Immature natural killer cell (primary cell): ENCODE results near the gene COG4. TPM values are rescaled to one million over a fixed set of nuclear protein-coding genes. Genes with fewer than 3 reads are reported as not detected.
"Not testable (repeated sequence)": the region's sequence is repeated elsewhere in the genome, so short reads cannot be mapped to it uniquely, and the experiment has no call there.

Experiments used
- DNase-seq, 3 donors: peaks; one replicate each; pipeline ENCODE4 v3.0.0; 2022; ENCODE audit warnings: mixed read lengths in 1 of 3
- H3K27ac Mint-ChIP-seq, 6 donors: one replicate each; pipeline ENCODE4 v1.8.0; 2020; ENCODE audit warnings: mixed read lengths in 6 of 6, mild to moderate bottlenecking in 5 of 6, inconsistent platforms in 4 of 6, moderate library complexity in 3 of 6
- H3K27me3 Mint-ChIP-seq, 3 donors: one replicate each; pipeline ENCODE4 v1.8.0; 2020 to 2021; ENCODE audit warnings: low read depth in 3 of 3, mild to moderate bottlenecking in 3 of 3, mixed read lengths in 3 of 3, moderate library complexity in 3 of 3, inconsistent platforms in 1 of 3
- H3K36me3 Mint-ChIP-seq, 3 donors: one replicate each; pipeline ENCODE4 v1.8.0; 2020; ENCODE audit warnings: mixed read lengths in 3 of 3, inconsistent platforms in 2 of 3, mild to moderate bottlenecking in 2 of 3
- H3K4me1 Mint-ChIP-seq, 2 donors: one replicate each; pipeline ENCODE4 v1.8.0; 2020; ENCODE audit warnings: inconsistent platforms in 2 of 2, mild to moderate bottlenecking in 2 of 2, mixed read lengths in 2 of 2, moderate library complexity in 1 of 2
- H3K4me3 Mint-ChIP-seq, 5 donors: one replicate each; pipeline ENCODE4 v1.8.0; 2020; ENCODE audit warnings: mild to moderate bottlenecking in 5 of 5, mixed read lengths in 5 of 5, inconsistent platforms in 3 of 5, moderate library complexity in 3 of 5
- H3K9me3 Mint-ChIP-seq, 6 donors: one replicate each; pipeline ENCODE4 v1.8.0; 2020; ENCODE audit warnings: mild to moderate bottlenecking in 6 of 6, mixed read lengths in 6 of 6, inconsistent platforms in 4 of 6, moderate library complexity in 3 of 6
- polyA plus RNA-seq, 3 donors: library from polyadenylated mRNA; unstranded; fragments of 300-500 nt; fragmentation: Illumina TruSeq; gene quantifications; one replicate each; pipeline ENCODE4 v1.2.3, GENCODE V29; 2021

COG4 gene
- polyA plus RNA-seq, 3 donors from 2014 or later: 42.3 to 54.6 (median 42.9) TPM

DNA sequence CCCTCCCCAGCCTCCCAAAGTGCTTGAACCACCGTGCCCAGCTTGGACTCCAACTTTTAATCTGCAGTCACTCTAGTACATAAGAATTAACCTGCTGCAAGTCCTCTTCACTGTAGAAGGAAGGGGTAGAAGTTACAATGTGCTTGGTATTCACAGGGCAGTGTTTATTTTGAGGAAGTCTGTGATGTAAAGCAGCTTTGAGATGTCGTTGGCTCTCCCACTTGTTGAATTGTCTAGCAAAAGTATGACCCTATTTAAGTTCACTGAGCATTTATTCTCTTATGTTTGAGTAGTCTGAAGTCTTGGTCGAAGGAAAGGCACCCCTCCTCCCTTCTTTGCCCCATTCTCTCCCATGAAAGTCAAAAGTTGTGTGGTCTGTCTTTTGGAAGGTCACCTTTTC is 28.4 kb upstream of the COG4 start:
- H3K27me3 Mint-ChIP-seq: no peaks in the 10 kb centered on the region
- H3K4me3 Mint-ChIP-seq: no peak overlapping the region
- peaks cover 11 to 50% (median 40%) of the 10 kb centered on the region in 3 donors for H3K36me3 Mint-ChIP-seq
- H3K9me3 Mint-ChIP-seq: no peaks in the 10 kb centered on the region
- DNase-seq: no peak
- peaks cover 2 to 47% of the 10 kb centered on the region in 2 donors for H3K4me1 Mint-ChIP-seq
- peak overlapping the region in 2 of 6 donors; percentile 26 to 39 for H3K27ac Mint-ChIP-seq

DNA sequence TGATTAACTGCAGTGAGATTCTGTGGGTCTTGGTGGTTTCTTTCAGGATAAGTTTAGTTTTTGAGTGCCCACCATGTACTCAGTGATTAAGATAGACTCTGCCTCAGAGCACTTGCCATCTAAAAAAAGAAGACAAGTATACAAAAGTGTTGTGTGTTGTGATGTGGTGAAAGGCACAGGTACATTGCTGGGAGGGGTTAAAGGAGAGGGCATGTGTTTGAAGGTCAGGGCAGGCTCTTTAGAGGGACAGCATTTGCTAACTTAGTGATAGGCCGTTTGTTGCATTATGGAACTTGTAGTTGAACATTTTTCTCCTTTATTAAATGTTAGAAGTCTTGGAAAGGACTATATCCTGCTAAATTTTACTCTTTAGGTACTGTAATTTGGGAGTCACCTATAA is 26.7 kb upstream of the COG4 start:
- Mint-ChIP-seq H3K9me3 (no peaks in the 10 kb centered on the region), H3K27me3 (peaks cover 0 to 1% (median 0%) of the 10 kb centered on the region in 3 donors), H3K4me1 (peaks cover 2 to 52% of the 10 kb centered on the region in 2 donors), H3K36me3 (peaks cover 4 to 43% (median 33%) of the 10 kb centered on the region in 3 donors), H3K4me3 (no peak overlapping the region), H3K27ac (peak overlapping the region in 3 of 6 donors; percentile 1 to 76 (median 19))
- DNase-seq: no peak

DNA sequence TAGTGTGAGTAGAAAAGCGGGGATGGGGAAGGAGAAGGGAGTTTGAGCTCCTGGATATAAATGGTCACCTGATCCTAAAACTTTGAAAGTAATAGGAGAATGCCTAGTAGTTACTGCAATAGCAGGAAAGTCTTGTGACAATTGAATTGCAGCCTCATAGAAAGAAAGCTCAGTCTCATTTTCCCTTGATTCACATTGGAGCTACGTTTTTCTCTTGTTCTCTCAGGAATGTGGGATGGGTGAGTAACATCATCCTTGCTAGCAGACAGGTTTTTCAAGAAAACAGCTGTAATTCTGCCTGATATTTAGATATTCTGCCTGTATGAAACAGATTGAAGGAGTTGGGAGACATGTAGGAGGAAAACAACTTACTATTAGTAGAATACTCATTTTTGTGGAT is 25.6 kb upstream of the COG4 start:
- Mint-ChIP-seq H3K4me1 (peaks cover 4 to 54% of the 10 kb centered on the region in 2 donors), H3K27ac (peak overlapping the region in 1 of 6 donors; percentile 4), H3K9me3 (no peaks in the 10 kb centered on the region), H3K36me3 (peaks cover 4 to 42% (median 27%) of the 10 kb centered on the region in 3 donors), H3K27me3 (peaks cover 0 to 1% (median 0%) of the 10 kb centered on the region in 3 donors), H3K4me3 (no peak overlapping the region)
- no peak for DNase-seq

GRCh38 chr16:70544548-70544947 is 21.2 kb upstream of the COG4 start:
- no peak for DNase-seq
- Mint-ChIP-seq H3K4me1 (peaks cover 6 to 38% of the 10 kb centered on the region in 2 donors), H3K27ac (no peak overlapping the region), H3K4me3 (no peak overlapping the region), H3K27me3 (peaks cover 0 to 1% (median 0%) of the 10 kb centered on the region in 3 donors), H3K36me3 (peaks cover 8 to 56% (median 38%) of the 10 kb centered on the region in 3 donors), H3K9me3 (no peaks in the 10 kb centered on the region)

- no peaks in the 10 kb centered on the region for H3K27me3 Mint-ChIP-seq
- H3K4me3 Mint-ChIP-seq: no peak overlapping the region
- H3K27ac Mint-ChIP-seq: peak overlapping the region in 1 of 6 donors; percentile 12
Observed at GRCh38 chr16:70540994-70541393, 17.6 kb upstream of the COG4 start.

DNA sequence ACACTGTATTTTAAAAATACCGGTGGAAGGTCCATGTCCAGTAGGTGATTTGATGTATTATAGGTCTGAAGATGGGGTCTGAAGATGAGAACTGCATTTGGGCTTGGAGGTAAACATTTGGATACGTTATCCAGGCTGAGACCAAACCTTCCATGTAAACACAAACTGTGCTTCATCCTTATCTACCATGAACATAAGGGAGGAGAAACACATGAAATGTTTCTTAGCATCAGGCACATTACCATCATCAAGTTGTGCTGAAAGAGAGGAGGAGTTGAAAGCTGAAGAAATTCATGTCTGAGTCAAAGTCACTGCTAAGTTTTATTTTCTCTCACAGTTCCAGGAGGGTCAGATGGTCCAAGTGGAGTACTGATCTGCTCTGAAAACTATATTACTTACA is 11.6 kb upstream of the COG4 start:
- H3K27me3 Mint-ChIP-seq: no peaks in the 10 kb centered on the region
- no peak overlapping the region for H3K4me3 Mint-ChIP-seq
- H3K36me3 Mint-ChIP-seq: peaks cover 10 to 62% (median 54%) of the 10 kb centered on the region in 3 donors
- no peaks in the 10 kb centered on the region for H3K9me3 Mint-ChIP-seq
- no peak for DNase-seq
- H3K27ac Mint-ChIP-seq: peak overlapping the region in 1 of 6 donors; percentile 40
- peaks cover 5 to 35% of the 10 kb centered on the region in 2 donors for H3K4me1 Mint-ChIP-seq

More at GRCh38 chr16:70540994-70541393, 17.6 kb upstream of the COG4 start:
- DNase-seq: no peak
- Mint-ChIP-seq H3K9me3 (no peaks in the 10 kb centered on the region), H3K36me3 (peaks cover 11 to 58% (median 39%) of the 10 kb centered on the region in 3 donors), H3K4me1 (peaks cover 8 to 38% of the 10 kb centered on the region in 2 donors)

DNA sequence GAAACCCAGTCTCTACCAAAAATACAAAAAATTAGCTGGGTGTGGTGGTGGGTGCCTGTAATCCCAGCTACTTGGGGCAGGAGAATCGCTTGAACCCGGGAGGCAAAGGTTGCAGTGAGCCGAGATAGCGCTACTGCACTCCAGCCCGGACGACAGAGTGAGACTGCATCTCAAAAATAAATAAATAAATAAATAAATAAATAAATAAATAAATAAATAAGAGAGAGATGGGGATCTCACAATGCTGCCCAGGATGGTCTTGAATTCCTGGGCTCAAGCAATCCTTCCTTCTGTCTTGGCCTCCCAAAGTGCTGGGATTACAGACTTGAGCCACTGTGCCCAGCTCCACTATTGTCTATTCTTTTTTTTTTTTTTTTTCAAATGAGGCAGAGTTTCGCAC is 6.6 kb upstream of the COG4 start:
- peaks cover 15 to 53% (median 48%) of the 10 kb centered on the region in 3 donors for H3K36me3 Mint-ChIP-seq
- not testable (repeated sequence) for H3K4me3 Mint-ChIP-seq, DNase-seq, H3K9me3 Mint-ChIP-seq, H3K27me3 Mint-ChIP-seq, H3K27ac Mint-ChIP-seq
- H3K4me1 Mint-ChIP-seq: peaks cover 33 to 69% of the 10 kb centered on the region in 2 donors

DNA sequence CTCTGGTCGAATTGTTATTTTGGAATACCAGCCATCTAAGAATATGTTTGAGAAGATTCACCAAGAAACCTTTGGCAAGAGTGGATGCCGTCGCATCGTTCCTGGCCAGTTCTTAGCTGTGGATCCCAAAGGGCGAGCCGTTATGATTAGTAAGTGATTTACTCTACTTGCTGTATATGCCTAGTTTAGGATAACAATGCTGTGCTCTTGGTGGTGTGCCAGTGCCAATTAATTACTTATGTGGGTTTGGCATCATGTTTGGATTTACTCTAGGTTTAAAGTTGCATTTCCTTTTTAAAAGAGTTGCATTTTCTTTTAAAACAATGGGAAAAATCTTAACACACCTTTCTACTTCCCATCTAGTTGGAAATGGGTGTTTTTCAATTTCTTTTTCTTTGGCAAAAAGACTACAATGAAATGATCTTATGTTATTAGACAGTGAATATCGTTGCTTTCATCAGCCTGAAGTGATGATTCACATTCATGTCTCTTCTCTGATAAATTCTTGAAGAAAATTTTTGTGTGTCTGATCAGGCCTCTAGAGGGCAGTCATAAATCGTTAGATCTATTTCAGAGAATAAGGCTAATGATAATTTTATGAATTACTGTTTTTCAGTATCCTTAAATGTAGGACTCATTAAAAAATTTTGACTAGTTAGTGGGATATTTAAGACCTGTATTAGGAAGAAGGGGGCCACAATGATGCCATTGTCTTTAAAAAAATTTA is 5.9 kb upstream of the COG4 start:
- peaks cover 16 to 49% (median 45%) of the 10 kb centered on the region in 3 donors for H3K36me3 Mint-ChIP-seq
- H3K27ac Mint-ChIP-seq: peak overlapping the region in 5 of 6 donors; percentile 17 to 72 (median 63)
- no peaks in the 10 kb centered on the region for H3K9me3 Mint-ChIP-seq

DNA sequence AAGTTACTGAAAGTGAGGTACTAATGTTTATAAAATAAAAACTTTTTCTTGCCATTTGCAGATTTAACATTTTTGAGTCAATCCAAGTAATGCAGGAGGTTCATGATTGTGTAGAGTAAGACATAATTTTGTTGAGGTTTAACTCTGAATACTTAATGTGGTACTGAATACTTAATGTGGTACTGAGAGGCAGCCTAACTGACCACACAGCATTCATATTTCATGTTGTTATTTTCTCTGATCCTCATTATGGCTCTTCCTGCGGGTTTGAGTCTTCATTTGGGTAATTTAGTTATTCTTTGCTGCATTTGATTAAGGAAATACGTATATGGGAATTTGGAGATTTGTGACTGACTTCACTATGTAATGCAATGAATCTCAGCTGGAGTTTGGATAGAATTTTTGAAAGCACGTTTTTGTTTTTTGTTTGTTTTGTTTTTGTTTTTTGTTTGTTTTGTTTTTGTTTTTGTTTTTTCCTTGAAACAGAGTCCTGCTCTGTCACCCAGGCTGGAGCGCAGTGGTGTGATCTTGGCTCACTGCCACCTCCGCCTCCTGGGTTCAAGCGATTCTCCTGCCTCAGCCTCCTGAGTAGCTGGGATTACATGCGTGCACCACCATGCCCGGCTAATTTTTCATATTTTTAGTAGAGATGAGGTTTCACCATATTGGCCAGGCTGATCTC is 4.1 kb upstream of the COG4 start:
- Mint-ChIP-seq H3K4me3 (peak overlapping the region in 2 of 5 donors; percentile 0 to 80), H3K4me1 (peaks cover 50 to 73% of the 10 kb centered on the region in 2 donors), H3K36me3 (peaks cover 20 to 33% (median 30%) of the 10 kb centered on the region in 3 donors), H3K27me3 (peaks cover 10 to 16% (median 15%) of the 10 kb centered on the region in 3 donors), H3K27ac (peak overlapping the region; percentile 22 to 97 (median 56)), H3K9me3 (no peaks in the 10 kb centered on the region)
- DNase-seq: no peak

More for the DNA sequence above, 5.9 kb upstream of the COG4 start:
- Mint-ChIP-seq H3K27me3 (peaks cover 1 to 5% (median 2%) of the 10 kb centered on the region in 3 donors), H3K4me3 (peak overlapping the region in 2 of 5 donors; percentile 29 to 45), H3K4me1 (peaks cover 37 to 70% of the 10 kb centered on the region in 2 donors)
- peak in 1 of 3 donors; percentile 15 for DNase-seq

- H3K27me3 Mint-ChIP-seq: peaks cover 10 to 17% (median 15%) of the 10 kb centered on the region in 3 donors
Observed at GRCh38 chr16:70526403-70526802, 3.0 kb upstream of the COG4 start.

DNA sequence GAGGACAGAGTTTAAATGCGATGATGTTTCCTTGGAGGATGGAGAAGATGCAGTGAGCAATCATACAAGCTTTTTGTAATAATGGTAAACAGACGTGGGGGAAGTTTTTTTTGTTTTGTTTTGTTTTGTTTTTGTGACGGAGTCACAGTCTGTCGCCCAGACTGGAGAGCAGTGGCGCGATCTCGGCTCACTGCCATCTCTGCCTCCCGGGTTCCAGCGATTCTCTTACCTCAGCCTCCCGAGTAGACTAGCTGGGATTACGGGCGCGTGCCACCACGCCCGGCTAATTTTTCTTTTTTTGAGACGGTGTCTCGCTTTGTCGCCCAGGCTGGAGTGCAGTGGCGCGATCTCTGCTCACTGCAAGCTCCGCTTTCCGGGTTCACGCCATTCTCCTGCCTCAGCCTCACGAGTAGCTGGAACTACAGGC is 1.1 kb upstream of the COG4 start:
- H3K9me3 Mint-ChIP-seq: not testable (repeated sequence)
- peaks cover 10 to 17% (median 15%) of the 10 kb centered on the region in 3 donors for H3K27me3 Mint-ChIP-seq
- H3K36me3 Mint-ChIP-seq: peaks cover 14 to 19% (median 16%) of the 10 kb centered on the region in 3 donors
- peak overlapping the region; percentile 96 to 99 (median 97) for H3K4me3 Mint-ChIP-seq
- DNase-seq: peak; percentile 49 to 65 (median 56)
- peak overlapping the region; percentile 96 to 99 (median 98) for H3K27ac Mint-ChIP-seq
- peaks cover 64 to 85% of the 10 kb centered on the region in 2 donors for H3K4me1 Mint-ChIP-seq

More at GRCh38 chr16:70526403-70526802, 3.0 kb upstream of the COG4 start:
- Mint-ChIP-seq H3K4me3 (peak overlapping the region; percentile 15 to 80 (median 68)), H3K9me3 (no peaks in the 10 kb centered on the region), H3K27ac (peak overlapping the region; percentile 41 to 97 (median 72)), H3K36me3 (peaks cover 20 to 27% (median 24%) of the 10 kb centered on the region in 3 donors), H3K4me1 (peaks cover 55 to 77% of the 10 kb centered on the region in 2 donors)
- DNase-seq: no peak

DNA sequence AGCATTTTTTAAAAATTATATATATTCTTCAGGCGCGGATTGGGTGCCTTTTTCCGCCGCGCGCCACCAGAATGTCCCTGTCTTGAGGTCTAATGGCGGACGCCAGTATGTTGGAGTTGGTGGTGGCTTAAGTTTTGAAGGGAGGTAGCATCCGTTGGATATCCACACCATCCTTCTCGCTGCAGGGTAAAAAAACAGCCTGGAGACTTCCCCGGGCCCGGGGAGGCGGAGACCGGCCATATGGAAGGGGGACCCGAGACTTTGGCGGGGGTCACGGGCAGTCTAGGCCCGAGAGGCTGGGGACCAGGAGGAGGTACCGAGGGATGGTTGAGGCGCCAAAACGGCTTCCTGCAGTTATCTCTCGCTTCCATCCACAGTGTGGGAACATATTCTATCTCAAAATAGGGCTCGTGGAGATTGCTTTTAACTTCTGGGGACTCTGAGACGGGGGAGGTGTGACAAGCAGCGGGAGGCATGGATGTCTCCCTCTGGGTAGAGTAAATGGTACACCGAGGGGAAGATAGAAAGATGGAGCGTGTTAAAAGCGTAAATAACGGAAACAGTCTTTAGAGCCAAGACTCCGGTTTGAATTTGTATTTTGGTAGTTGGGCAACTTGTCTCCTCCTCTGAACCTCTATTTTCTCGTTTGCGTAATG is 517 bp upstream of the COG4 start, which contains the start of gene SF3B3:
SF3B3 (plus strand) TSS at position 74 of the 656 bp plus-strand sequence. CDS start 2,841 bp downstream, outside the sequence.
- H3K4me3 Mint-ChIP-seq: peak within 1 kb of the TSS; percentile 96 to 99 (median 97)
- peak; percentile 82 to 86 (median 85) for DNase-seq
- H3K36me3 Mint-ChIP-seq: peaks cover 11 to 13% (median 13%) of the 10 kb centered on the region in 3 donors
- no peaks in the 10 kb centered on the region for H3K9me3 Mint-ChIP-seq
- H3K27ac Mint-ChIP-seq: peak within 1 kb of the TSS; percentile 96 to 99 (median 98)
- H3K27me3 Mint-ChIP-seq: peaks cover 10 to 17% (median 15%) of the 10 kb centered on the region in 3 donors
- H3K4me1 Mint-ChIP-seq: peaks cover 59 to 80% of the 10 kb centered on the region in 2 donors
